SK-N-MC (cell line): ENCODE measurements around the gene OR5K3.

Experiments used
- DNase-seq: peaks from one replicate; pipeline ENCODE4 v3.0.0-alpha.2; 2011; ENCODE audit warnings: low read depth, low spot score
- H3K27ac ChIP-seq: fragments of 200-600 bp; sonication (generic); 2 replicates; pipeline ENCODE4 v1.5.1; 2016; ENCODE audit warnings: mixed run types
- H3K36me3 ChIP-seq: fragments of 200-600 bp; sonication (generic); 2 replicates; pipeline ENCODE4 v1.6.1; 2017; ENCODE audit warnings: antibody characterized with exemption, low read length, mixed read lengths; ENCODE audit not compliant: insufficient read depth
- H3K4me3 ChIP-seq: fragments of 200-600 bp; sonication (generic); 2 replicates; pipeline ENCODE4 v1.5.1; 2016
- H3K9ac ChIP-seq: fragments of 200-600 bp; sonication (generic); 2 replicates; pipeline ENCODE4 v1.8.0; 2017; ENCODE audit warnings: mixed run types, mixed read lengths; ENCODE audit not compliant: insufficient read length
- H3K9me3 ChIP-seq: fragments of 200-600 bp; sonication (generic); 2 replicates; pipeline ENCODE4 v1.6.1; 2017; ENCODE audit warnings: low read depth, mild to moderate bottlenecking, antibody characterized with exemption, low read length, moderate library complexity, mixed read lengths
- EZH2 ChIP-seq: fragments of 200-600 bp; sonication (generic); IDR thresholded peaks from one replicate; pipeline ENCODE4 v1.6.1; 2017; ENCODE audit warnings: antibody characterized with exemption
- FOXP2 ChIP-seq: optimal IDR thresholded peaks from 2 replicates; pipeline ENCODE3; 2011; ENCODE audit warnings: mild to moderate bottlenecking, moderate library complexity; ENCODE audit not compliant: insufficient read depth; ENCODE audit errors: extremely low read length, control extremely low read depth
- POLR2AphosphoS5 ChIP-seq: IDR thresholded peaks from 2 replicates; pipeline ENCODE4 v1.6.1; 2012; ENCODE audit warnings: mild to moderate bottlenecking, low read depth, low read length, borderline replicate concordance

The OR5K3 gene

GRCh38 chr3:98390366-98390765 lies at the start of gene OR5K3:
Gene OR5K3 (plus strand): TSS chr3:98390666. CDS start chr3:98390666, 0 bp downstream.
- DNase-seq: no peak
- no peaks in the 10 kb centered on the region for H3K9me3 ChIP-seq
- no peak within 1 kb of the TSS for H3K27ac ChIP-seq
- TF ChIP-seq POLR2AphosphoS5: no peak
- TF ChIP-seq FOXP2: no peak
- TF ChIP-seq EZH2: no peak
- no peak within 1 kb of the TSS for H3K9ac ChIP-seq
- no peak within 1 kb of the TSS for H3K4me3 ChIP-seq
- H3K36me3 ChIP-seq: no peaks in the 10 kb centered on the region

- DNase-seq: no peak
- no peak overlapping the region for H3K9ac ChIP-seq
- H3K36me3 ChIP-seq: no peaks in the 10 kb centered on the region
- no peaks in the 10 kb centered on the region for H3K9me3 ChIP-seq
- TF ChIP-seq POLR2AphosphoS5: no peak
- no peak for TF ChIP-seq EZH2
- no peak for TF ChIP-seq FOXP2
- H3K27ac ChIP-seq: no peak overlapping the region
- H3K4me3 ChIP-seq: no peak overlapping the region
Observed at GRCh38 chr3:98341758-98342157, 48.7 kb upstream of the OR5K3 start.

- Histone ChIP-seq H3K9me3 (no peaks in the 10 kb centered on the region), H3K36me3 (no peaks in the 10 kb centered on the region), H3K27ac (no peak overlapping the region), H3K4me3 (no peak overlapping the region), H3K9ac (no peak overlapping the region)
- peak; percentile 24 for DNase-seq
- TF ChIP-seq FOXP2: no peak
- TF ChIP-seq EZH2: no peak
- TF ChIP-seq POLR2AphosphoS5: no peak
Observed at GRCh38 chr3:98343647-98344507, 46.6 kb upstream of the OR5K3 start.

GRCh38 chr3:98350082-98350481 lies 40.4 kb upstream of the OR5K3 start:
- Histone ChIP-seq H3K9ac (no peak overlapping the region), H3K4me3 (no peak overlapping the region)
- TF ChIP-seq EZH2 (no peak), FOXP2 (no peak), POLR2AphosphoS5 (no peak)

GRCh38 chr3:98353554-98353953 lies 36.9 kb upstream of the OR5K3 start, which contains the start of gene OR5K4:
Gene OR5K4 (plus strand): TSS chr3:98353854. CDS start chr3:98353854, 0 bp downstream.
- H3K27ac ChIP-seq: no peak within 1 kb of the TSS
- H3K9ac ChIP-seq: no peak within 1 kb of the TSS
- TF ChIP-seq FOXP2 (no peak), EZH2 (no peak), POLR2AphosphoS5 (no peak)
- H3K36me3 ChIP-seq: no peaks in the 10 kb centered on the region
- no peak within 1 kb of the TSS for H3K4me3 ChIP-seq
- no peak for DNase-seq
- H3K9me3 ChIP-seq: no peaks in the 10 kb centered on the region

More at GRCh38 chr3:98350082-98350481, 40.4 kb upstream of the OR5K3 start:
- no peaks in the 10 kb centered on the region for H3K36me3 ChIP-seq
- no peak for DNase-seq
- no peak overlapping the region for H3K27ac ChIP-seq
- no peaks in the 10 kb centered on the region for H3K9me3 ChIP-seq

GRCh38 chr3:98359250-98359649 lies 31.2 kb upstream of the OR5K3 start:
- Histone ChIP-seq H3K9me3 (no peaks in the 10 kb centered on the region), H3K36me3 (no peaks in the 10 kb centered on the region), H3K9ac (no peak overlapping the region), H3K4me3 (no peak overlapping the region), H3K27ac (no peak overlapping the region)
- DNase-seq: no peak
- TF ChIP-seq EZH2 (no peak), FOXP2 (no peak), POLR2AphosphoS5 (no peak)

GRCh38 chr3:98359993-98360675 lies 30.3 kb upstream of the OR5K3 start:
- TF ChIP-seq EZH2: no peak
- no peak for TF ChIP-seq FOXP2
- TF ChIP-seq POLR2AphosphoS5: no peak
- Histone ChIP-seq H3K9ac (no peak overlapping the region), H3K27ac (no peak overlapping the region), H3K4me3 (no peak overlapping the region), H3K36me3 (no peaks in the 10 kb centered on the region), H3K9me3 (no peaks in the 10 kb centered on the region)
- DNase-seq: no peak

GRCh38 chr3:98360681-98361080 lies 29.8 kb upstream of the OR5K3 start:
- Histone ChIP-seq H3K4me3 (no peak overlapping the region), H3K9ac (no peak overlapping the region), H3K36me3 (no peaks in the 10 kb centered on the region), H3K9me3 (no peaks in the 10 kb centered on the region), H3K27ac (no peak overlapping the region)
- no peak for DNase-seq
- TF ChIP-seq POLR2AphosphoS5 (no peak), FOXP2 (no peak), EZH2 (no peak)

- TF ChIP-seq POLR2AphosphoS5 (no peak), EZH2 (no peak), FOXP2 (no peak)
- no peak overlapping the region for H3K4me3 ChIP-seq
- no peaks in the 10 kb centered on the region for H3K36me3 ChIP-seq
- no peaks in the 10 kb centered on the region for H3K9me3 ChIP-seq
- no peak overlapping the region for H3K27ac ChIP-seq
- DNase-seq: no peak
- H3K9ac ChIP-seq: no peak overlapping the region
Observed at GRCh38 chr3:98361289-98361688, 29.2 kb upstream of the OR5K3 start.
